Liver (tissue), 3 donors: ENCODE results near the gene KRT76.

ENCODE experiments used
- ATF3 ChIP-seq: IDR thresholded peaks from 2 replicates; pipeline ENCODE4 v1.6.1; 2016; ENCODE audit warnings: antibody characterized with exemption
- CTCF ChIP-seq: fragments of 150-350 bp; IDR thresholded peaks from 2 replicates; pipeline ENCODE4 v1.5.1; 2017; ENCODE audit warnings: improper control_type of control experiment, low read depth, low read length; ENCODE audit not compliant: missing input control
- EGR1 ChIP-seq, 2 donors: IDR thresholded peaks; 2 replicates each; pipeline ENCODE4 v1.6.1; 2016 to 2018; ENCODE audit warnings: antibody characterized with exemption in 2 of 2, low read depth in 2 of 2
- FOXA1 ChIP-seq: IDR thresholded peaks from 2 replicates; pipeline ENCODE4 v1.6.1; 2016; ENCODE audit warnings: antibody characterized with exemption
- GABPA ChIP-seq, 2 donors: IDR thresholded peaks in 1 of 2; conservative IDR thresholded peaks in 1 of 2; 2 replicates each; pipeline ENCODE4 v1.6.1; 2016; ENCODE audit warnings: antibody characterized with exemption in 2 of 2, mild to moderate bottlenecking in 1 of 2, moderate library complexity in 1 of 2
- HNF4A ChIP-seq, 2 donors: conservative IDR thresholded peaks; 2 replicates each; pipeline ENCODE4 v1.6.1; 2016; ENCODE audit warnings: antibody characterized with exemption in 2 of 2, mild to moderate bottlenecking in 2 of 2
- MAX ChIP-seq: IDR thresholded peaks from 2 replicates; pipeline ENCODE4 v1.6.1; 2016; ENCODE audit warnings: antibody characterized with exemption
- NR2F2 ChIP-seq: IDR thresholded peaks from 2 replicates; pipeline ENCODE4 v1.6.1; 2016; ENCODE audit warnings: antibody characterized with exemption
- RAD21 ChIP-seq, 2 donors: IDR thresholded peaks; 2 replicates each; pipeline ENCODE4 v1.6.1; 2016; ENCODE audit warnings: antibody characterized with exemption in 2 of 2, mild to moderate bottlenecking in 2 of 2
- RXRA ChIP-seq, 2 donors: IDR thresholded peaks; 2 replicates each; pipeline ENCODE4 v1.6.1; 2017 to 2018; ENCODE audit warnings: antibody characterized with exemption in 2 of 2, mild to moderate bottlenecking in 1 of 2
- SP1 ChIP-seq: IDR thresholded peaks from 2 replicates; pipeline ENCODE4 v1.6.1; 2018; ENCODE audit warnings: antibody characterized with exemption, mild to moderate bottlenecking
- TAF1 ChIP-seq: conservative IDR thresholded peaks from 2 replicates; pipeline ENCODE4 v1.6.1; 2016; ENCODE audit warnings: antibody characterized with exemption, mild to moderate bottlenecking
- YY1 ChIP-seq: IDR thresholded peaks from 2 replicates; pipeline ENCODE4 v1.6.1; 2016; ENCODE audit warnings: antibody characterized with exemption, mild to moderate bottlenecking
- donor health status: healthy.
- donor health status: healthy.

- TF ChIP-seq YY1 (no peak), CTCF (no peak), MAX (no peak), SP1 (no peak), TAF1 (no peak), HNF4A (conservative IDR thresholded peaks at IDR 0.05) (no peak), GABPA (IDR thresholded peaks at IDR 0.05 in 1 of 2, conservative IDR thresholded peaks at IDR 0.05 in 1 of 2) (no peak), FOXA1 (no peak), EGR1 (IDR thresholded peaks at IDR 0.05; ENCODE audit: low read depth in 2 of 2) (no peak), RXRA (IDR thresholded peaks at IDR 0.05) (no peak), ATF3 (no peak), RAD21 (IDR thresholded peaks at IDR 0.05) (no peak), NR2F2 (no peak)
Observed at GRCh38 chr12:52822771-52823510, 45.8 kb upstream of the KRT76 start.
